Stomach (tissue), 4 donors: ENCODE results near the gene KCTD5.

Source experiments
- CTCF ChIP-seq, 7 experiments: fragments of 450-650 bp in 4 of 7; fragments of 200-600 bp in 3 of 7; sonication (generic) in 3 of 7; IDR thresholded peaks; one replicate each; pipeline ENCODE4 v1.5.1; 2016 to 2019; ENCODE audit warnings: antibody characterized with exemption in 7 of 7, control low read depth in 2 of 7, mild to moderate bottlenecking in 1 of 7
- EP300 ChIP-seq: sonication (generic); formaldehyde crosslinking; IDR thresholded peaks from one replicate; pipeline ENCODE4 v1.6.1; 2017; ENCODE audit warnings: antibody characterized with exemption
- POLR2A ChIP-seq, 4 donors: fragments of 450-650 bp; IDR thresholded peaks; one replicate each; pipeline ENCODE4 v1.6.1; 2016; ENCODE audit warnings: antibody characterized with exemption in 4 of 4, control low read depth in 2 of 4, mild to moderate bottlenecking in 1 of 4, moderate library complexity in 1 of 4
- POLR2AphosphoS5 ChIP-seq, 3 donors: sonication (generic); formaldehyde crosslinking; IDR thresholded peaks; one replicate each; pipeline ENCODE4 v1.6.1; 2016; ENCODE audit warnings: antibody characterized with exemption in 3 of 3

- TF ChIP-seq POLR2A (IDR thresholded peaks at IDR 0.05) (no peak), CTCF (IDR thresholded peaks at IDR 0.05) (no peak), EP300 (no peak), POLR2AphosphoS5 (IDR thresholded peaks at IDR 0.05) (no peak)
These were observed 10.6 kb upstream of the KCTD5 start for GRCh38 chr16:2671741-2672140.
